Karpas-422 (cell line): ENCODE measurements around the gene MMEL1. TPM values are rescaled to one million over a fixed set of nuclear protein-coding genes. Genes with fewer than 3 reads are reported as not detected.
"Not testable (repeated sequence)": the region's sequence is repeated elsewhere in the genome, so short reads cannot be mapped to it uniquely, and the experiment has no call there.

Experiments
- DNase-seq: peaks from one replicate; pipeline ENCODE4 v3.0.0-alpha.2; 2015
- H2AFZ ChIP-seq: fragments of 200-600 bp; sonication (generic); 2 replicates; pipeline ENCODE4 v1.6.1; 2014; ENCODE audit warnings: antibody characterized with exemption, low read length, mixed read lengths
- H3K27ac ChIP-seq: fragments of 200-600 bp; sonication (generic); 2 replicates; pipeline ENCODE4 v1.5.1; 2014; ENCODE audit warnings: mild to moderate bottlenecking, low read length, moderate library complexity
- H3K27me3 ChIP-seq: fragments of 200-600 bp; sonication (generic); 2 replicates; pipeline ENCODE4 v1.6.1; 2014; ENCODE audit warnings: low read length, mixed read lengths
- H3K36me3 ChIP-seq: fragments of 200-600 bp; sonication (generic); 2 replicates; pipeline ENCODE4 v1.6.1; 2014; ENCODE audit warnings: low read length, mixed read lengths; ENCODE audit not compliant: insufficient read depth
- H3K4me1 ChIP-seq: fragments of 200-600 bp; sonication (generic); 2 replicates; pipeline ENCODE4 v1.6.1; 2014; ENCODE audit warnings: mild to moderate bottlenecking, low read length, mixed read lengths
- H3K4me2 ChIP-seq: fragments of 200-600 bp; sonication (generic); 2 replicates; pipeline ENCODE4 v1.6.1; 2014; ENCODE audit warnings: low read length, low read depth, mild to moderate bottlenecking; ENCODE audit not compliant: poor library complexity, severe bottlenecking
- H3K4me3 ChIP-seq: fragments of 200-600 bp; sonication (generic); 2 replicates; pipeline ENCODE4 v1.5.1; 2014; ENCODE audit warnings: mild to moderate bottlenecking, antibody characterized with exemption, low read length, mixed read lengths
- H3K79me2 ChIP-seq: fragments of 200-600 bp; sonication (generic); 2 replicates; pipeline ENCODE4 v1.6.1; 2014; ENCODE audit warnings: mild to moderate bottlenecking, low read length, mixed read lengths
- H3K9ac ChIP-seq: fragments of 200-600 bp; sonication (generic); 2 replicates; pipeline ENCODE4 v1.6.0; 2014; ENCODE audit warnings: low read length
- H3K9me2 ChIP-seq: fragments of 200-600 bp; sonication (generic), shearing (Covaris generic); replicated peaks from 2 replicates; pipeline ENCODE4 v1.6.0; 2014; ENCODE audit warnings: mild to moderate bottlenecking, low read length, moderate library complexity; ENCODE audit not compliant: insufficient read depth
- H3K9me3 ChIP-seq: fragments of 300-700, 200-600 bp; sonication (generic); 2 replicates; pipeline ENCODE4 v1.6.1; 2014; ENCODE audit warnings: low read length, mixed read lengths
- H4K20me1 ChIP-seq: fragments of 200-600 bp; sonication (generic); 2 replicates; pipeline ENCODE4 v1.6.1; 2014; ENCODE audit warnings: mild to moderate bottlenecking, antibody characterized with exemption, low read length, low read depth; ENCODE audit not compliant: insufficient read depth
- total RNA-seq: library from RNA; depleted of rRNA; stranded (reverse); fragments of >200 nt; shearing (Covaris generic); gene quantifications from 2 replicates; pipeline ENCODE4 v1.2.3, GENCODE V29; 2014; ENCODE audit warnings: low replicate concordance

MMEL1 gene
- total RNA-seq, 1 experiment from 2014 or later, result not detected

DNA sequence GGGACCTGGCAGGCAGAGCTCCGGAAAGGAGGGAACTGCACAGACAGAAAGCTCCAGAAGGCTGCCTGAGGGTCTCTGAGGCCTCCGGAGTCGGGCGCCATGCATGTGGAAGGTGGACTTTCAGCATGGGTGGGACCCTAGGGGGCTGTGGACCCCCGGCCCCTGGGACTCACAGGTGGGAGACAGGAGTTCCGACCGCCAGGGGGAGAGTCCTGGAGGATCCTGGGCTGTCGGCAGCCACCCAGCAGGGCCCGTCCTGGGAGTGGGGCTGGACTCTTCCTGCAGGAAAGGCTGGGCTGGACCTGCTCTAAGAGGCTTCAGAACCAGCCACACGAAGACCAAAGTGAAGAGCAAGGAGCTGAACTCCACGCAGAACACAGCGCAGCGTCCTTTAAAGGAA, 63.1 kb downstream of the MMEL1 start:
- not testable (repeated sequence) for H3K27ac ChIP-seq

GRCh38 chr1:2569060-2569459, 63.8 kb downstream of the MMEL1 start:
- H3K9me2 ChIP-seq, result no peaks in the 10 kb centered on the region
- no peaks in the 10 kb centered on the region for H4K20me1 ChIP-seq
- H3K4me2 ChIP-seq, result no peak overlapping the region
- no peak overlapping the region for H2AFZ ChIP-seq
- no peak overlapping the region for H3K27ac ChIP-seq
- H3K79me2 ChIP-seq, result no peaks in the 10 kb centered on the region
- no peaks in the 10 kb centered on the region for H3K4me1 ChIP-seq
- no peak for DNase-seq
- H3K9me3 ChIP-seq, result no peaks in the 10 kb centered on the region
- no peak overlapping the region for H3K4me3 ChIP-seq
- no peaks in the 10 kb centered on the region for H3K36me3 ChIP-seq
- H3K27me3 ChIP-seq, result no peaks in the 10 kb centered on the region
- no peak overlapping the region for H3K9ac ChIP-seq

More for the DNA sequence above, 63.1 kb downstream of the MMEL1 start:
- H3K36me3 ChIP-seq, H3K9ac ChIP-seq, H3K4me1 ChIP-seq, DNase-seq, H3K4me2 ChIP-seq, H3K4me3 ChIP-seq, H3K27me3 ChIP-seq, H3K79me2 ChIP-seq, H4K20me1 ChIP-seq, H3K9me3 ChIP-seq, H3K9me2 ChIP-seq, H2AFZ ChIP-seq: not testable (repeated sequence)

DNA sequence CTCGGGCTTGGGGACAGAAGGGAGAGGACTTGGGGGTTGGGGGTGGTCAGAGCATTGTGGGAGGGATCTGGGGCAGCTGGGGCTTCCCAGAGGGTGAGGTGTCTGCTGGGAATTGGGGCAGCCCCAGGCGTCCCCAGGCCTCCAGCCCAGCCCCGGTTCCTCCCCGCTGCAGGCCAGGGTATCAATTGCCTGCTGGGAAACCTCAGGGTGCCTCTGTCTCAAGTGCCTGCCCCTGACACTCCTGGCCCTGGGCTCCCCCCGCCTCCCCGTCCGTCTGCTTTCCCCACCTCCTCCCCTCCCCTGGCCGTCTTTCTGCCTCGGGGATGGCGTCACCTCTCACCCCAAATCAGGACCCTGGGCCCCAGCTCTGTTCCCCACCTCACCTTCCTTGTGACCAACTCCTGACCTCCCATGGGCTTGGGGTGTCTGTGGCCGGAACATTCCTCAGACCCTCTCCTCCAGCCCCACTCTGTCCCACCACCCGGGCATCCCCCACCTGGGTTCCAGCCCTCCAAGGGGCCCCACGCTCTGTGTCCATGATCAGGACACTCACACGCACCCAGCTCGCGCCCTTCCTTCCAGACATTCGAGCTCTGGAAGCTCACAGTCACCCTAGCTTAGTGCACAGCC, 64.5 kb downstream of the MMEL1 start:
- not testable (repeated sequence) for H4K20me1 ChIP-seq, H2AFZ ChIP-seq, H3K36me3 ChIP-seq, H3K79me2 ChIP-seq, H3K9me3 ChIP-seq, H3K27ac ChIP-seq, H3K9ac ChIP-seq, H3K4me1 ChIP-seq, H3K4me2 ChIP-seq, H3K4me3 ChIP-seq, H3K9me2 ChIP-seq, DNase-seq, H3K27me3 ChIP-seq

DNA sequence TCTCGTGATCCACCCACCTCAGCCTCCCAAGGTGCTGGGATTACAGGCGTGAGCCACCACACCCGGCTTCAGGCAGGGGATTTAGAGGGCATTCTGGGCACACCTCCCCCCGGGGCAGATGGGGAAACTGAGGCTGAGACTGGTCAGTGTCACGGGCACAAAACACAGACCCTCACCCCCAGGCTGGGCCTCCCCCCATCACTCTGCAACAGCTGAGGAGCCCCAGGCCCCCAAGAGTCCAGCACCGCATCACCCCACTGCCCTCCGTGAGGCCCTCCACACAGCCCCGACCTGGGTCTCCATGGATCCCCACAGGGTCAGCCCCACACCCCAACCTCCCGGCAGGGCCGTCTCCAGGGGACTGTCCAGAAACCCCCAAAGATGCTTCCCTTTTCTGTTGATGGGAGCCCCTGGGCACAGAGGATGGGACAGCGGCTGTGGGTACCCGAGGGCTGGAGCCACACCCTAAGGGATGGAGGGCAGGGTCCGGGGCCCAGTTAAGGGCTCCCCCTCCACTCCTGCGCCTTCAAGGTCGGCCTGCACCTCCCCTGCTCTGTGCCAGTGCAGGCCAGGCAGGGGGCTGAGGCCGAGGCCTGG, 65.6 kb downstream of the MMEL1 start:
- no peak overlapping the region for H2AFZ ChIP-seq
- H3K27me3 ChIP-seq, result no peaks in the 10 kb centered on the region
- no peak overlapping the region for H3K4me3 ChIP-seq
- no peak overlapping the region for H3K27ac ChIP-seq
- H4K20me1 ChIP-seq, result no peaks in the 10 kb centered on the region
- no peak overlapping the region for H3K9ac ChIP-seq
- H3K79me2 ChIP-seq, result no peaks in the 10 kb centered on the region
- DNase-seq, result no peak
- H3K4me1 ChIP-seq, result no peaks in the 10 kb centered on the region
- H3K9me2 ChIP-seq, result no peaks in the 10 kb centered on the region
- no peaks in the 10 kb centered on the region for H3K9me3 ChIP-seq
- H3K4me2 ChIP-seq, result no peak overlapping the region
- H3K36me3 ChIP-seq, result no peaks in the 10 kb centered on the region

DNA sequence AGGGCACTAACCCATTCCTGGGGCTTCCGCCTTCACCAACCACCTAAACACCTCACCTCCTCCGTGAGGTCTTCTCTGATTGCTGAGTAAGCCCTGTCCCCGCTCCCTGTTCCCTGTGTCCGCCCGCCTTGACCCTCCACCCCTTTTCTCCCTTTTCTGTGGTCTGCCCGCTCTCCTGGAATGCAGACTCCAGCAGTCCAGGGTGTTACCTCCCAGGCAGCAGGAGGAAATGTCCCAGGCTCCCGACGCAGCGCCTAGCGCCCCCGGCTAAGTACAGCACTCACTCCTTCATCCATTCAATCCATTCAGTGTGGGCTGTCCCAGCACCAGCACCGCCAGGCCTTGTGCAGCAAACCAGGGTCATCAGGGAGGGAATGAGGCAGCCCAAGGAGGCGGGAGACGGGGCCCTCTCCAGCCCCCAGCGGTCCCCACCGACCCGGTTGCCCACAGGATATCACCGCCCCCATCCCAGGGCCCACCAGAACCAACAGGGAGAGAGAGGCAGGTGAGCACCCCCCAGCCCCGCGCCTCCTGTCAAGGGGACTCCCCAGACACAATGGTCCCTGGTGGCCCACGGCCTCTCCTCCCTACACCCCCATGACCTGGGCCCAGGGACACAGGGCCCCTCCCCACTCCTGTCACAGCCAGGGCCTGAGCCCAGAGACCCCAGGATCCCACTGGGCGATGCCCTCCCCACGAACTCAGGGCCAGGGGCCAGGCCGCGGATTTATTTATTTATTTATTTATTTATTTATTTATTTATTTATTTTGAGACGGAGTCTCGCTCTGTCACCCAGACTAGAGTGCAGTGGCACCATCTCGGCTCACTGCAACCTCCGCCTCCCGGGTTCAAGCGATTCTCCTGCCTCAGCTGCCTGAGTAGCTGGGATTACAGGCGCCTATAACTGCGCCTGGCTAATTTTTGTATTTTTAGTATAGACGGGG, 66.4 kb downstream of the MMEL1 start:
- Histone ChIP-seq H3K9me3 (no peaks in the 10 kb centered on the region), H3K4me1 (no peaks in the 10 kb centered on the region), H3K27ac (no peak overlapping the region), H3K9ac (no peak overlapping the region), H3K4me2 (no peak overlapping the region), H3K9me2 (no peaks in the 10 kb centered on the region), H3K27me3 (no peaks in the 10 kb centered on the region), H2AFZ (no peak overlapping the region), H3K36me3 (no peaks in the 10 kb centered on the region), H3K4me3 (no peak overlapping the region), H4K20me1 (no peaks in the 10 kb centered on the region), H3K79me2 (no peaks in the 10 kb centered on the region)
- no peak for DNase-seq

DNA sequence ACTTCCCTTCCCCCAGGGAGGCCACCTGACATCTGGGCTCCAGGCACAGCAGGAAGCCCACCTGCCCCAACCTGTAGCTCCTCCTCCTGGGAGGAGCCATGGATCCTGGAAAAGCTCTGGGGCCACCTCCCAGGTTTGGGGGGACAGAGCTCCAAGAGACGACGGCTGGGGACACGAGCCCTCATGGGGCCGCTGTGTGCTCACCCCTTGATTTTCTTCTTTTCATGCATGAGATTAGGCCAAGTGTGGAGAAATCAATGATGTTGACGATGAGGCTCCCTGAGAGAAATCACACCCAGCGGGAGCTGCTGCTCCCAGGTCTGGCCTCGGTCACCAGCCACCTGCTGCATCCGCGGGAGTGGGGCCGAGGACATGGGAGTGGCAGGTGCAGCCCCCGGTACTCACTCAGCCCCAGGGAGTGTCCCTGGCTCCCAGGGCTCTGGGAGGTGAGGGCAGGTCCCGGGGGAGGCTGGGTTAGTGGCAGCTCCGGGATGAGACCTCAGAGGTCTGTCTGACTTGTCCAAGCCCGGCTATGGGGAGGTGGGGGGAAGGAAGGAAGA, 67.9 kb downstream of the MMEL1 start:
- H3K79me2 ChIP-seq, result no peaks in the 10 kb centered on the region
- H3K4me2 ChIP-seq, result no peak overlapping the region
- no peak overlapping the region for H3K27ac ChIP-seq
- no peaks in the 10 kb centered on the region for H4K20me1 ChIP-seq
- H3K4me3 ChIP-seq, result no peak overlapping the region
- DNase-seq, result no peak
- H3K9me2 ChIP-seq, result no peaks in the 10 kb centered on the region
- H3K27me3 ChIP-seq, result no peaks in the 10 kb centered on the region
- no peak overlapping the region for H2AFZ ChIP-seq
- H3K4me1 ChIP-seq, result no peaks in the 10 kb centered on the region
- H3K9me3 ChIP-seq, result no peaks in the 10 kb centered on the region
- no peaks in the 10 kb centered on the region for H3K36me3 ChIP-seq
- no peak overlapping the region for H3K9ac ChIP-seq

- Histone ChIP-seq H3K27ac (no peak overlapping the region), H4K20me1 (no peaks in the 10 kb centered on the region), H3K79me2 (no peaks in the 10 kb centered on the region), H3K4me3 (no peak overlapping the region), H3K27me3 (no peaks in the 10 kb centered on the region), H3K4me2 (no peak overlapping the region), H3K36me3 (no peaks in the 10 kb centered on the region), H2AFZ (no peak overlapping the region), H3K9me3 (no peaks in the 10 kb centered on the region), H3K9me2 (no peaks in the 10 kb centered on the region), H3K9ac (no peak overlapping the region), H3K4me1 (no peaks in the 10 kb centered on the region)
- DNase-seq, result no peak
Measured at GRCh38 chr1:2564006-2564814, 68.6 kb downstream of the MMEL1 start.
